Activated T-helper 1 cell treated with anti-CD3 and anti-CD28 coated beads, Interleukin-12 subunit alpha, Interleukin-12 subunit beta, Interleukin-2, Interleukin-4 antibody, amounts not matched to agents 30 ng/mL and 10 ng/mL and 1 ng/mL, durations not matched to agents 14 hours and 24 hours and 36 hours (primary cell): ENCODE data around the gene DOCK10. TPM values are rescaled to one million over a fixed set of nuclear protein-coding genes. Genes with fewer than 3 reads are reported as not detected.

Experiments
- DNase-seq: peaks from one replicate; pipeline ENCODE4 v3.0.0; 2021; ENCODE audit warnings: low spot score
- H3K27ac Mint-ChIP-seq: one replicate; pipeline ENCODE4 v1.8.0; 2021; ENCODE audit warnings: mild to moderate bottlenecking, mixed read lengths
- H3K27me3 Mint-ChIP-seq: one replicate; pipeline ENCODE4 v1.8.0; 2022; ENCODE audit warnings: mild to moderate bottlenecking, moderate library complexity, mixed read lengths; ENCODE audit not compliant: insufficient read depth
- H3K36me3 Mint-ChIP-seq: one replicate; pipeline ENCODE4 v1.8.0; 2021; ENCODE audit warnings: low read depth, mixed read lengths
- H3K4me1 Mint-ChIP-seq: one replicate; pipeline ENCODE4 v1.8.0; 2021; ENCODE audit warnings: low read depth, mixed read lengths
- H3K4me3 Mint-ChIP-seq: one replicate; pipeline ENCODE4 v1.8.0; 2021; ENCODE audit warnings: mild to moderate bottlenecking, moderate library complexity, mixed read lengths
- H3K9me3 Mint-ChIP-seq: one replicate; pipeline ENCODE4 v1.8.0; 2021; ENCODE audit warnings: mixed read lengths
- intact Hi-C: fragments of 100-400 bp; cut with micrococcal nuclease; formaldehyde crosslinking; loops from one replicate; pipeline ENCODE4 v1.15.1; 2024
- total RNA-seq: library from RNA; stranded (reverse); gene quantifications from 2 replicates; pipeline ENCODE4 v1.2.3, GENCODE V29; 2022

The DOCK10 gene
- total RNA-seq, 1 donor from 2014 or later = 159 TPM

DNA sequence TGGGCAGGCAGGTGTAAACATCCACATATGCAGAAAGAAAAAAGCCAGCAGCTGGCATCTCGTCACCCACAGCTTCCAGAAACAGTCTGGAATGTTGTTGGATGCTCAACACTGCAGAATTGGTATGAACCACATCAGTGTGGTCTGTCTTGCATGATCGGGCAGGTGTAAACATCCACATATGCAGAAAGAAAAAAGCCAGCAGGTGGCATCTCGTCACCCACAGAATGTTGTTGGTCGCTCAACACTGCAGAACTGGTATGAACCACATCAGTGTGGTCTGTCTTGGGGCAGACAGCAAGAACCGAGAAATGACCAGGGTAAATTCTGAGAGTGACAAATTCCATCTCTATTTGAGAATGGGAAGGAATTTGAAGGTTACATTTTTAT lies 39.6 kb downstream of the DOCK10 start:
- intact Hi-C loops = loop anchor here (1.0 to 5.0 kb wide), 9 partner anchors 8 to 658 kb away; no protein-coding TSS in a partner anchor
- no peak for DNase-seq
- Mint-ChIP-seq H3K36me3 (peaks cover 37% of the 10 kb centered on the region), H3K9me3 (no peaks in the 10 kb centered on the region), H3K4me3 (no peak overlapping the region), H3K4me1 (peaks cover 88% of the 10 kb centered on the region), H3K27me3 (no peaks in the 10 kb centered on the region), H3K27ac (peak overlapping the region; percentile 80)

DNA sequence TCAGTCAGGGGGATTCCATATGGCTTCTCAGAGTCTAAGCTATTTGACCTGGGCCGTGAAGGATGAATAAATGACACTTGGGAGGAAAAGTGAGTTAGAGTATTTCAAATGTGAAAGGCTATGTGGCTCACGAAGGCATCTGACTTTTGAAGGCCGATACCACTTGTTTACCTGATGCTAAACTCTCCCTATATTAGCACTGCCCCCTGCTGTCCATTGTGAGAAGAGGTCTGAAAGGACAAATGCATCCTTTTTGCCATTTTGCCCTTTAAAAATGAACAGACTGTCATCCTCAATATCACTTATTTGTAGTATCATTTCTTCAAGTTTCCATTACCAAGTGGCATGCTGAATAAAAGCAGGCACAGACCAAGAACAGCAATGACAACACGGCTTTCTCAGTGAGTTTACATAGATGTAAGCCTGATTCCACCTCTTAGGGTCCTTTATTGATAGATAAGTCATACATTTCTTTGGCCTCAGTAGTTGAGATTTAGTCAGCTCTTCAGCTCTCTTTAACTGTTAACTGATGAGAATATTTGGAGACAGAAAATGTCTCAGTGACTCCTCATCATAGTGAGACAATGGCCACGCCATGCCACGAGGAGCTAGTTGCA lies 40.1 kb downstream of the DOCK10 start:
- Mint-ChIP-seq H3K36me3 (peaks cover 34% of the 10 kb centered on the region), H3K27ac (peak overlapping the region; percentile 80), H3K4me3 (no peak overlapping the region), H3K9me3 (no peaks in the 10 kb centered on the region), H3K27me3 (no peaks in the 10 kb centered on the region), H3K4me1 (peaks cover 87% of the 10 kb centered on the region)
- peak; percentile 42 for DNase-seq
- intact Hi-C loops = loop anchor here (1.0 to 5.0 kb wide), 9 partner anchors 8 to 658 kb away; no protein-coding TSS in a partner anchor

DNA sequence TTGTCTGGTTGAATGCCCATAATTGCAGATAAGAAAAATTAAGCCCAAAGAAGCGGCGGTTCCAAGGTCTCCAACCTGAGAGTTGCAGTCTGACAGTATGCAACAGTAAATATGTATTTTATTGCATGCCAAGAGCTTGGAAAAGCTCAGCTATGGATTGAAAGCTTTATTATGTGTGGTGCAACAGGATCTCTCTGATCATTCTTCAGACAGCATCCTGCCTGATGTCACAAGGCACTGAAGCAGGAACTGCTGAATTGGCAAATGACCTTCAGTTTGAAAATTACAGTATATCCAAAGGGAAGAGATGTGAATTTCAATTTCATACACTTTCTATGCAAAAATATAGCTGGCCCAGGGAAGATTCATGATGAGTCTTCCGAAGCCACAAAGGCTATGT lies 42.5 kb downstream of the DOCK10 start:
- Mint-ChIP-seq H3K36me3 (peaks cover 35% of the 10 kb centered on the region), H3K27ac (peak overlapping the region; percentile 9), H3K4me1 (peaks cover 79% of the 10 kb centered on the region), H3K4me3 (no peak overlapping the region), H3K27me3 (no peaks in the 10 kb centered on the region), H3K9me3 (no peaks in the 10 kb centered on the region)
- no peak for DNase-seq
- intact Hi-C loops = loop anchor here (1.0 to 5.0 kb wide), 2 partner anchors 13 to 192 kb away; no protein-coding TSS in a partner anchor

DNA sequence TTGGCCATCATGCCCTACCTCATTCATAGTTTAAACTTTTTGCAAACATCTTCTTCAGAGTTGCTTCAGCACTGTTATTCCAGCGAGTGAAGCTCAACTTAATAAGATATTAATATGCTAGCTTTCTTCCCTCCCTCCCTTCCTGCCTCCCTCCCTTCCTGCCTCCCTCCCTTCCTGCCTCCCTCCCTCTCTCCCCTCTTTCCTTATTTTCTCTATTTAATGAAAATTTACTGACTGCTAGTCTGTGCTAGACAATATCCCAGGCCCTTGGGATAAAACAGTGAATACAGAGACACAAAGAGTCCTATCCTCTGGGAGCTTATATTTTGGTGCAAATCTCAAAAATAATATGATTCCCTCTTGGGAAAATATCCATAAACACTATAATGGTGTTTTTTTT lies 42.9 kb downstream of the DOCK10 start:
- intact Hi-C loops = loop anchor here (1.0 kb wide), 1 partner anchor 13 kb away; no protein-coding TSS in a partner anchor
- H3K4me1 Mint-ChIP-seq = peaks cover 79% of the 10 kb centered on the region
- H3K27ac Mint-ChIP-seq = peak overlapping the region; percentile 52
- peaks cover 40% of the 10 kb centered on the region for H3K36me3 Mint-ChIP-seq
- H3K4me3 Mint-ChIP-seq = no peak overlapping the region
- no peaks in the 10 kb centered on the region for H3K27me3 Mint-ChIP-seq
- no peak for DNase-seq
- no peaks in the 10 kb centered on the region for H3K9me3 Mint-ChIP-seq

DNA sequence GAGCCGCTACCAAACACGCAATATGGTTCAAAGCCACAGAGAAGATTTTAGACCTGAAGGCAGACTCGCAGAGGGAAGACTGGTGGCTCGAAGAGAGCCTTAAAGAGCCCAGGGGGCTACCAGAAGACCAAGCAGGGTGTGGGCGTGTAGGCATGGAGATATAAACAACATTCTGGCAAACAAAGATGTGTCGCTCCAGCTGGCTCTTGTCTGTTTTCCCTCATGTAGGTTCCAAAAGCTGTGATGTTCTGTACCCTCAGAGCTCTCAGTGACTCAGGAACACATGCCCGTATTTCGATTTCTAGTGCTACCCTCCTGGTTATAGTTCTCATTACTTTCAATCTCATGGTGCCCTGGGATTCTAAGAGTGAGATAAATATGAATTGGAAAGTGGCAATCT lies 44.5 kb downstream of the DOCK10 start:
- H3K4me1 Mint-ChIP-seq = peaks cover 81% of the 10 kb centered on the region
- intact Hi-C loops = no loop called here
- no peak overlapping the region for H3K4me3 Mint-ChIP-seq
- H3K27me3 Mint-ChIP-seq = no peaks in the 10 kb centered on the region
- no peaks in the 10 kb centered on the region for H3K9me3 Mint-ChIP-seq
- no peak for DNase-seq
- no peak overlapping the region for H3K27ac Mint-ChIP-seq
- peaks cover 45% of the 10 kb centered on the region for H3K36me3 Mint-ChIP-seq

DNA sequence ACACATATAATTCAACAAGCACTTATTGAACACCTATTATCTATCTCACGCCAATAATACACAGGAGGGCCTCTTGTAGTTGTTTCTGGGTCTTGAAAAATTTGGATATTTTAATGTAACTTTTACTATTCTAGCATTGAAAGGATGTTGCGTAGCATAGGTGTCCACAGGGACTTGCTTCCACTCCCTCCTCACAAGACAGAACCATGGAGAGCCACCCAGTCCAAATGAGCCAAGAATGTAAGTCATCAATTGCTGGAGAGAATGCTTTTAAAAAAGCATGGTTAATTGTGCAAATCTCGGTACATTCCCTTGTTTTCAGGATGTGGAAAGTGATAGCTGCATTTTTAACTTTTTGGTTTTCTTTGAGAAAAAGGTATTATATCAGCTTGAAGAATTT lies 46.8 kb downstream of the DOCK10 start:
- H3K4me3 Mint-ChIP-seq = no peak overlapping the region
- no peak for DNase-seq
- peaks cover 81% of the 10 kb centered on the region for H3K4me1 Mint-ChIP-seq
- no peak overlapping the region for H3K27ac Mint-ChIP-seq
- H3K9me3 Mint-ChIP-seq = no peaks in the 10 kb centered on the region
- intact Hi-C loops = no loop called here
- H3K27me3 Mint-ChIP-seq = no peaks in the 10 kb centered on the region
- peaks cover 57% of the 10 kb centered on the region for H3K36me3 Mint-ChIP-seq

DNA sequence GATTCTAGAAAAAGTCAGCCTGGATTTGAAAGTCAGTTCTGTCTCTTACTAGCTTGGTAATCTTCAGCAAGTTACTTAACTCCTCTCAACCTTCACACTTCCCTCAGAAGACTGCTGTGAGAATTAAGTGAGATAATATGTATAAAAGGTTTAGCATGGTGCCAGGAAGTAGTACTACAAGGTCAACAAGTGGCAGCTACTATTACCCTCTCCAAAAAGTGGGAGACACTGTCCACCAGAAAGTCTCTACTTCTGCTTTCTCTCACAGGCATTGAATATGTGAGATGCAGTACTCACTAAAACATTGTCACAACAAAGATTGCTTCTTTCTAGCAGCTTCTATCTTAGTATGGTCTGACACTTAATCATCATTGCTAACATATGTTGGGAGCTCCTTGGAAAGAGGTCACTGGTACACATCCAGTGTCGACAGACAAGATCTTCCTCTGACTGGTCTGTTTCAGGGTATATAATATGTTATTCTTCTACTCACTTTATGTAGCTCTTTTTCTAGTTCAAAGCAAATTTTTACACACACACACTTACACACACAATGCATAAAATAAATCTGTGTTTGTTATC lies 47.9 kb downstream of the DOCK10 start:
- Mint-ChIP-seq H3K36me3 (peaks cover 64% of the 10 kb centered on the region), H3K4me3 (no peak overlapping the region), H3K9me3 (no peaks in the 10 kb centered on the region), H3K27ac (no peak overlapping the region), H3K4me1 (peaks cover 81% of the 10 kb centered on the region), H3K27me3 (no peaks in the 10 kb centered on the region)
- intact Hi-C loops = no loop called here
- DNase-seq = no peak

DNA sequence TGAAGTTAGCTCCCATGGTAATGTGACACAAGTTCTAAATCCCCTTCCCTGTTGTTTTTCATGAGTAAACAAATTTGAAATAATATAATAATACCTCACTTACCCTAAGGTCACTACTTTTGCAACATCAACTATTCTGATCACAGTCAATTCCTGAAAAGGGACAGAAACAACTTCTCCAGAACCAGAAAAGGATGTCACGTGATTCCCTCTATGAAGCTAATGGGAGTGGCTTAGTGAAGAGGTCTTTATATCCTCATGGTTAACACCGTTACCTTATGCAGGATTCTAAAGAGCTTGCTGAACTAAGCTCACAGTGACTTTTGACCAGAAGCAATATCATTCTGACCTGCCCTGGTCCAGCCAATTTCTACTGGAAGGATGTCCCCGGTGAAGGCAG lies 51.6 kb downstream of the DOCK10 start:
- Mint-ChIP-seq H3K4me1 (peaks cover 94% of the 10 kb centered on the region), H3K27ac (peak overlapping the region; percentile 13), H3K4me3 (no peak overlapping the region), H3K27me3 (no peaks in the 10 kb centered on the region), H3K36me3 (peaks cover 57% of the 10 kb centered on the region), H3K9me3 (no peaks in the 10 kb centered on the region)
- intact Hi-C loops = no loop called here
- DNase-seq = no peak

DNA sequence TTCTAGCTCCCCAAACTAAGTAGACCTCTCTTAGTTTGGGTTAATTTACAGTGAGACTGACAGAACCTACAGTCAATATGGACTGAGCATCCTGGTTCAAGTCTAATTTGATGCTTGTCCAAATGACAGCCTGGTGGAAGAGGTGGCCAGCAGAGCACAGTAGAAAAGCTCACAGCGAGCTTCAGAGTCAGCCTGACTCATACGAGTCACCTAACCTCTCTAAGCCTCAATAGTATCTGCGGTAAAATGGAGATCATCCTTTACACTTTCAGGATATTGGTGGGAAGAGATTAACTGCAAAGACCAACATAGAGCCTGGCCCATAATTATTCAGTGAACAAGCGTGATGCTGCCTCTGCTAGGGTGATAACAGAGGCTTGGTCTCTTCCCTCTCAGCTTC lies 54.5 kb downstream of the DOCK10 start:
- intact Hi-C loops = no loop called here
- H3K27ac Mint-ChIP-seq = peak overlapping the region; percentile 73
- H3K9me3 Mint-ChIP-seq = no peaks in the 10 kb centered on the region
- DNase-seq = no peak
- H3K4me3 Mint-ChIP-seq = no peak overlapping the region
- peaks cover 46% of the 10 kb centered on the region for H3K36me3 Mint-ChIP-seq
- no peaks in the 10 kb centered on the region for H3K27me3 Mint-ChIP-seq
- H3K4me1 Mint-ChIP-seq = peaks cover 98% of the 10 kb centered on the region

DNA sequence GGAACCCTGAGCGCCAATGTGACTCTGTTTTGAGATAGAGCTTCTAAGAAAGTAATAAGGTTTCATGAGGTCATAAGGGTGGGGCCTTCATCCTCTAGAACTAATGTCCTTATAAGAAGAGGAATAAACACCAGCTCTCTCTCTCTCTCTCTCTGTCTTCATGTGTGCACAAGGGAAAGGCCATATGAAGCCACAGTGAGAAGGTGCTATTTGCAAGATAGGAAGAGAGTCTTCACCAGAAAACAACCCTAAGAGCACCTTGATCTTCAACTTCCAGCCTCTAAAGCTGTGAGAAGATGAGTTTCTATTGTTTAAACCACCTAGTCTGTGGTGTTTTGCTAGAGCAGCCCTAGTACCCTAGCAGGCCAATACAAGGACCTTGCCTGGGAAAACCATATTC lies 55.8 kb downstream of the DOCK10 start:
- no peaks in the 10 kb centered on the region for H3K9me3 Mint-ChIP-seq
- peak overlapping the region; percentile 28 for H3K4me3 Mint-ChIP-seq
- peaks cover 98% of the 10 kb centered on the region for H3K4me1 Mint-ChIP-seq
- intact Hi-C loops = loop anchor here (1.0 kb wide), 2 partner anchors 13 to 52 kb away; no protein-coding TSS in a partner anchor
- no peak for DNase-seq
- H3K27me3 Mint-ChIP-seq = no peaks in the 10 kb centered on the region
- peaks cover 44% of the 10 kb centered on the region for H3K36me3 Mint-ChIP-seq
- peak overlapping the region; percentile 73 for H3K27ac Mint-ChIP-seq

DNA sequence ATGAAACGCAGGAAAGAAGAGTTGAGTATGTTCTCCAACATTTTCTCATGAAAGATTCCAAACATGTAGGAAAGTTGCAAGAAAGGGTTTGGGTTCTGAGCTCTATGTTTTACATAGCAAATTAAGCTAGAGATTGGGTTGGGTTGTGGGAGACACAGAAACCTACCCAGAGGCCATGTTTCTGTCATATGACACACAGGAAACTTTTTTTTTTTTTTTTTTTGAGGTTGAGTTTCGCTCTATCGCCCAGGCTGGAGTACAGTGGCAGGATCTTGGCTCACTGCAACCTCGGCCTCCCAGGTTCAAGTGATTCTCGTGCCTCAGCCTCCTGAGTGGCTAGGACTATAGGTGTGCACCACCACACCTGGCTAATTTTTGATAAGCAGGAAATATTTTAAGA lies 57.6 kb downstream of the DOCK10 start:
- H3K27ac Mint-ChIP-seq = peak overlapping the region; percentile 96
- no peak for DNase-seq
- peaks cover 34% of the 10 kb centered on the region for H3K36me3 Mint-ChIP-seq
- peaks cover 87% of the 10 kb centered on the region for H3K4me1 Mint-ChIP-seq
- intact Hi-C loops = loop anchor here (2.0 kb wide), 2 partner anchors 14 to 60 kb away; no protein-coding TSS in a partner anchor
- no peaks in the 10 kb centered on the region for H3K27me3 Mint-ChIP-seq
- H3K9me3 Mint-ChIP-seq = no peaks in the 10 kb centered on the region
- H3K4me3 Mint-ChIP-seq = peak overlapping the region; percentile 80

DNA sequence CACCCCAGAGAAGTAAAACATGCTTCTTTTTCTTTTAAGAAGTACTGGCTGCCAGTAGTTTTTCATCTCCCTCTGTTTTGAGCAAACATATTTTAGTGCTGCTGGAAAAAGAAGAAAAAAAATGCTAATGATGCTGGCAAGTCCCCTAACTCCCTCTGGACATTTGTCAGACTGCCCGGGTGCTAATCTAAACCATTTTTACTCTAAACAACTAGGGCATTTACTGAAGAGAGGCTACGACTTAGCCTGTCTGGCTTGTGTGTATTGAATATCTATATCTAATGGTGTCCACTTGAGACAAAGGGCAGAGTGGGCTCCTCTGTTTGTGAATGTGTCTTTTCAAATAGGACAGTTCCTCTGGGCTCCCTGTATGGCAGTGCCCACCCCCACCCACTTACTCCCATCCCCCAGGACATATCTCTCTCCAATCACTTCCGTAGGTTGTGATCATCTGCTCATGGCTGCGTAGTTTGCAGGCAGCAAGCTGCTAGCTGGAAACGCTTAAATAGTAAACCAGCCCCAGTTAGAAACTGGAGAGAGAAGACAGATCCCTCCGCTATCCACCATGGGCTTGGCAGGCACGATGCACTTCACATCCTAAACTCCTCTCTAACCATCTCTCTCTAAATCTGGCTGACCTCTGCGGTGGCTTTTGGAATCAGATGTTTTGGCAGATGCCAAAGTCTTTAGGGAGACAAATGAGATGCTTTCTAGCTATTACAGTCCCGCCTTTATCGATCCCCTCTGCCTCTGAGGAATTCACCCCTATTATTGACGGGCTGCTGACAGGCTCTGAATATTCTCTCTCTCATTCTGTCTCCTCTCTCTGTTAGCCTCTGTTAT lies 58.3 kb downstream of the DOCK10 start:
- Mint-ChIP-seq H3K27me3 (no peaks in the 10 kb centered on the region), H3K9me3 (no peaks in the 10 kb centered on the region), H3K36me3 (peaks cover 32% of the 10 kb centered on the region), H3K4me1 (peaks cover 87% of the 10 kb centered on the region), H3K27ac (peak overlapping the region; percentile 96), H3K4me3 (peak overlapping the region; percentile 80)
- intact Hi-C loops = loop anchor here (1.0 to 2.0 kb wide), 3 partner anchors 13 to 59 kb away; no protein-coding TSS in a partner anchor
- no peak for DNase-seq
